Activated T-helper 17 cell treated with anti-CD3 and anti-CD28 coated beads, Interleukin-2, amount 50 U/mL, for 72 hours (primary cell): ENCODE data around the gene CRELD2. TPM values are rescaled to one million over a fixed set of nuclear protein-coding genes. Genes with fewer than 3 reads are reported as not detected.

Experiments used
- ATAC-seq: fragments of 150-1000 bp; cut with Tn5 transposase; replicated peaks from 2 replicates; pipeline ENCODE4 v1.10.0; 2021; ENCODE audit warnings: mild to moderate bottlenecking, moderate library complexity
- H3K27ac Mint-ChIP-seq: one replicate; pipeline ENCODE4 v1.8.0; 2022; ENCODE audit warnings: mixed read lengths
- H3K27me3 Mint-ChIP-seq: one replicate; pipeline ENCODE4 v1.8.0; 2022; ENCODE audit warnings: mixed read lengths
- H3K36me3 Mint-ChIP-seq: one replicate; pipeline ENCODE4 v1.8.0; 2022; ENCODE audit warnings: low read depth, mild to moderate bottlenecking, mixed read lengths
- H3K4me1 Mint-ChIP-seq: one replicate; pipeline ENCODE4 v1.8.0; 2022; ENCODE audit warnings: mixed read lengths
- H3K4me3 Mint-ChIP-seq: one replicate; pipeline ENCODE4 v1.8.0; 2022; ENCODE audit warnings: mild to moderate bottlenecking, mixed read lengths
- H3K9me3 Mint-ChIP-seq: one replicate; pipeline ENCODE4 v1.8.0; 2022; ENCODE audit warnings: mixed read lengths
- total RNA-seq, 2 donors: library from RNA; stranded (reverse); gene quantifications; one replicate each; pipeline ENCODE4 v1.2.3, GENCODE V29; 2022

CRELD2 gene
- total RNA-seq, 2 donors from 2014 or later = 22.7 to 38.6 TPM

DNA sequence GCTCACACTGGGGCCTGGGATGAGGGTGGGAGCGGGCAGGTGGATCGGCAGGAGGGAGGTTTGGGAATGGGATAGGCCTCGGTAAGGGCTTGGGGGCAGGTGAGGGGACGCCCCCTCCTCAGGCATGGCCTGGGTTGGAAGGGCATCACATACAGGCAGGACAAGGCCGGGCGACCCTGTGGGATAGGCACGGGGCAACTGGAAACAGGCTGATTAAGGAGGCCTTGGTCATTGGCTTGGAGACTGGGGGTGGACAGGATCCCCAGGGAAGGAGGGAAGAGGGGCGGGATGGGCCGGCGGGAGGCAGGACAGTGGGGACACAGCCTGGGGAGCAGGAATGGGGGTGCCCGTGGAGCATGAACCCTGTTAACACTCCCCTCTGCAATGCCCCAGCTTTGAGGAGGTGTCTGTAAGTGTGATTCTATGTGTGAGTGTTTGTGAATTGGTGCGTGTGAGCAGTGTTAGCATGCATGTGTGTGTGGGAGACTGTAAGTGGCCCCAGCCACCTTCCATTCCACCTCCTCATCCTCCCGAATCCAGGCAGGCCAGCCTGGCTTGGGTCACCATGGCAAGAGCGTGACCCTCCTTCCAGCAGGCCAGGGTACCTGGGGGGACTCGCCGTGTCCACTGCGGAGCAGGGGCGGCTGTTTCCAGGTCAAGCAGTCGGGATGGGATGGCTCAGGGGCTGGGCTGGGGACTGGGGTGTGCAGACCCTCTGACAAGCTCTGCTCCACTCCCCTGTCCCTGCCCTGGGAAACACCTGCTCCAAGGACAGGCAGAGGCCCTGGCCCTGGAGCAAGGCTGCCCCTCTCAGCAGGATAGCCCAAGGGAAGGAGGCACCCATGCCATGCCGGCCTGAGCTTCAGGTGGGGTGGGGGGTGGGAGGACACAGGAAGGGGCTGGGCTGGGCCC is 38.7 kb downstream of the CRELD2 start:
- Mint-ChIP-seq H3K4me3 (no peak overlapping the region), H3K4me1 (no peaks in the 10 kb centered on the region), H3K27ac (no peak overlapping the region), H3K9me3 (no peaks in the 10 kb centered on the region), H3K36me3 (peaks cover 10% of the 10 kb centered on the region), H3K27me3 (no peaks in the 10 kb centered on the region)
- ATAC-seq = no peak

DNA sequence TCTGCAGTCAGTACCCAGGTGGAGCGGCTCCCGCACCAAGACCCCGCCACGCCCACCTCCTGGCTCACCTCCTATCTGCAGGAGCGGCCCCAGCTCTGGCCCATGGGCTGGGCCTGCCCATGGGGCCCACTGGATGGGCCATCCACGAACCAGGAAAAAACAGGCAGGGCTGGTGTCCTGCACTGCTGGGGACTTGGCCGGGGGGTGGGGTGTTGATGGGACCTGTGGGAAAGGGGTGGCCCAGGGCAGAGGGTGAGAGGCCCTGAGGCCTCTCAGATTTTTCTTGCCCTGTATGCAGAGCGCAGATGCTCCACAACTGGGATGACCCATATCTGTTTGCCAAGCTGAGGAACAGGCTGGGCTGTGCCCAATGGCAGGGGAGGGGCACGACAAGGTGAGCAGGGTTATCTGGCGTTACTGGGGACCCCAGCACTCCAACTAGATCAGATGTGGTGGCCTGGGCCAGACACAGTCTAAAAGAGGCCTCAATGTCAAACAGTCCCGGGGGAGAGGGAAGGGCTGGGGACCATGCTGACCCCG is 39.5 kb downstream of the CRELD2 start:
- H3K27ac Mint-ChIP-seq = no peak overlapping the region
- H3K4me1 Mint-ChIP-seq = no peaks in the 10 kb centered on the region
- H3K4me3 Mint-ChIP-seq = peak overlapping the region; percentile 84
- H3K36me3 Mint-ChIP-seq = peaks cover 18% of the 10 kb centered on the region
- H3K9me3 Mint-ChIP-seq = no peaks in the 10 kb centered on the region
- no peaks in the 10 kb centered on the region for H3K27me3 Mint-ChIP-seq
- no peak for ATAC-seq

DNA sequence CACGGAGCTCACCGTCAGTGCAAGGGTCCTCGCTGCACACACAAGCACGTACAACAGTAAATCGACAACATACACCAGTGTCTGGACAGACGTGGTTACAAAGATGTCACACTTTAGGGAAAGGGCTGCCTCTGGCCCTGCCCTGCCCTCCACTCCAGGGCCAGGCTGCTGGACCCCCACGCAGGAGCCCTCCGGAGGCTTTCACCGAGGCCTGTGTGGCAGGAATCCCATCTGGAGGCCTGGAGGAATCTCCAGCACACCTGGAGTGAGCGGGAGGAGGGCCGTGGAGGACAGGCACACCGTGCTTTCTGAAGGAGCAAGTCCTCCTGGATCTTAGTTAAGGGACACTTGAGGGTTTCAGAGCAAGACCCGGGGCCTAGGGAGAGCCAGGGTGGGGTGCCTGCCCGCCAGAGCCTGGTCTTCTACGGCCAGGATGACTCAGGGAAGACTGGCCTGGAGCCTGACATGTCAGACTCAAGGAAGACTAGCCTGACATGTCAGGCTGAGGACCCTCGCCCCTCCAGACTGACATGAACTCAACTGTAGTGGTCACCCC is 40.0 kb downstream of the CRELD2 start:
- Mint-ChIP-seq H3K4me1 (no peaks in the 10 kb centered on the region), H3K4me3 (peak overlapping the region; percentile 84), H3K36me3 (peaks cover 23% of the 10 kb centered on the region), H3K9me3 (no peaks in the 10 kb centered on the region), H3K27me3 (no peaks in the 10 kb centered on the region), H3K27ac (peak overlapping the region; percentile 87)
- ATAC-seq = no peak

DNA sequence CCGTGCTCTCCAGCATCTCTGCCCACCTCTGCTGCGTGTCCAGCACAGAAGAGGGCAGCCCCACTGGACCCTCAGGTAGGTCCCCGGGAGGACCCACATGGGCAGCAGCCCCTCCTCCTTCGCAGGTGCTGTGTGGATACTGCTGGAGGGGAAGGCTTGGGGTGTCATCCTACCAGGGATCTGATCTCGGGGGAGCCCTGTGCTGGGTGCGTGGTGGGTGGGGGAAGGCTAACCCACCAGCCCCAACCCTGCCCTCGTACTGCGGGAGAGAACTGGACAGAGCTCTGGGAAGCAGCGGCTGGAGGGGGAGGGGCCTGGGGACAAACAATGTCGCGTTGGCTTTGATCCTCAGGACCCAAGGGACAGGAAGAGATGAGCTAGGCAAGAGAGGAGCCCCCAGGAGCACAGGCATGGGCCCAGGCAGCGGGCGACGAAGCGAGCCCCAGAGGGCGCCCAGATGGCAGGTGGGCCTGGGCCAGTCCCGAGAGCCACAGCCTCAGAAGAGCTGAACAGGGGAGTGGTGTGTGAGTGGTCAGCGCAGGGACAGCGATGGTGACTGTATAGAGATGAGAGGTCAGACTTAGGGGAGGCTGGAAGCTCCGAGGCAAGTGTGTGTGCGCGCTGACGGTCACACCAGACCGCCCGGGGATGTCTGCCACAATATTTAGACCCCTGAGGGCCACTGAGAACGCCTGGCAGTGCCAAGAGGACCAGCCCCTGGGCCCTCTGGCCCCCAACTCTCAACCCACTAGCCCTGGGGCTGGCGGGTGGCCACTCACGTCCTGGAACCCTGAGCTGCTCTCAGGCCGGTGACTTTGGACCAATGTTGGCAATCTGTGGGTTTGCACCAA is 40.7 kb downstream of the CRELD2 start:
- no peaks in the 10 kb centered on the region for H3K9me3 Mint-ChIP-seq
- ATAC-seq = no peak
- H3K4me1 Mint-ChIP-seq = no peaks in the 10 kb centered on the region
- H3K4me3 Mint-ChIP-seq = peak overlapping the region; percentile 84
- peak overlapping the region; percentile 87 for H3K27ac Mint-ChIP-seq
- no peaks in the 10 kb centered on the region for H3K27me3 Mint-ChIP-seq
- peaks cover 30% of the 10 kb centered on the region for H3K36me3 Mint-ChIP-seq

DNA sequence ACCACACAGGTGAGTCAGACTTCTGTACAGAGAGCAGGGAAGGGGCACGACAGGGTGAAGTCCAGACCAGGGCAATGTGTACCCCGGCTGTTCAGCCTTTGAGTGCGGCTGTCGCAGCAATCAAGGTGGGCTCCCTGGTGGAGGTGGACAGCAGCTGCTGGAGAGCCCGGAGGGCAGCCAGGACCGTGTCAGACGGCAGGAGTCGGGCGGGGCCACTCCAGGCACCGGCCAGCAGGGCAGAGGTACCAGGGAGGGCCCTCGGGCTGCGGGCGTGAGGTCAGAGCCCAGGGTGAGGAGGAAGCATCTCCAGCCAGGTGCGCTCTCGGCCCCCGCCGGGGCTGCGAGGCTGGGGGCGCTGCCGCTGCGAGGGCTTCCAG is 41.3 kb downstream of the CRELD2 start:
- Mint-ChIP-seq H3K4me3 (peak overlapping the region; percentile 84), H3K27me3 (no peaks in the 10 kb centered on the region), H3K27ac (peak overlapping the region; percentile 87), H3K36me3 (peaks cover 36% of the 10 kb centered on the region), H3K9me3 (no peaks in the 10 kb centered on the region), H3K4me1 (no peaks in the 10 kb centered on the region)
- peak; percentile 32 for ATAC-seq

DNA sequence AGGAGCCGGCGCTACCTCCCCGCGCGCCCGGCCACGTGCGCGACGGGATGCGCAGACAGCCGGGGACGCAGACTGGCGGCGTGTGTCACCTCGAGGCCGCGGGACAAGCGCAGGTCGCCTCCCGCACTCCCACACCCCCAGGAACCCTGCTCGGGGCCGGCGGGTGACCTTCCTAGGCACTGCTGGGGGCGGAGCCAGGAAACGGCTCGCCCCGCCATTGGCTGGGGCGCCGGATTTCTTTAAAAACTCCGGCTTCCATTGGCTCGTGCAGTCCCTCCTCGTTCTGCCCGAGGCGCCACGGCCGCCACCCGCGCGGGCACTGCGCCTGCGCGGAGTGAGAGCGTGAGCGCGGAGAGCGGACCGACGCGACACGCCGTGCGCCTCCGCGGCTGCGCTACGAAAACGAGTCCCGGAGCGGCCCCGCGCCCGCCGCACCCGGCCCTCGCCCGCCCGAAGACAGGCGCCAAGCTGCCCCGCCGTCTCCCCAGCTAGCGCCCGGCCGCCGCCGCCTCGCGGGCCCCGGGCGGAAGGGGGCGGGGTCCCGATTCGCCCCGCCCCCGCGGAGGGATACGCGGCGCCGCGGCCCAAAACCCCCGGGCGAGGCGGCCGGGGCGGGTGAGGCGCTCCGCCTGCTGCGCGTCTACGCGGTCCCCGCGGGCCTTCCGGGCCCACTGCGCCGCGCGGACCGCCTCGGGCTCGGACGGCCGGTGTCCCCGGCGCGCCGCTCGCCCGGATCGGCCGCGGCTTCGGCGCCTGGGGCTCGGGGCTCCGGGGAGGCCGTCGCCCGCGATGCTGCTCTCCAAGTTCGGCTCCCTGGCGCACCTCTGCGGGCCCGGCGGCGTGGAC is 41.9 kb downstream of the CRELD2 start, which contains the start of gene PIM3:
Gene PIM3 (plus strand): TSS at position 614 of the 846 bp plus-strand sequence. CDS start 176 bp downstream, at position 790.
- Mint-ChIP-seq H3K9me3 (no peaks in the 10 kb centered on the region), H3K36me3 (peaks cover 42% of the 10 kb centered on the region), H3K4me3 (peak within 1 kb of the TSS; percentile 87), H3K27me3 (no peaks in the 10 kb centered on the region), H3K27ac (peak within 1 kb of the TSS; percentile 88), H3K4me1 (no peaks in the 10 kb centered on the region)
- ATAC-seq = peak; percentile 74

DNA sequence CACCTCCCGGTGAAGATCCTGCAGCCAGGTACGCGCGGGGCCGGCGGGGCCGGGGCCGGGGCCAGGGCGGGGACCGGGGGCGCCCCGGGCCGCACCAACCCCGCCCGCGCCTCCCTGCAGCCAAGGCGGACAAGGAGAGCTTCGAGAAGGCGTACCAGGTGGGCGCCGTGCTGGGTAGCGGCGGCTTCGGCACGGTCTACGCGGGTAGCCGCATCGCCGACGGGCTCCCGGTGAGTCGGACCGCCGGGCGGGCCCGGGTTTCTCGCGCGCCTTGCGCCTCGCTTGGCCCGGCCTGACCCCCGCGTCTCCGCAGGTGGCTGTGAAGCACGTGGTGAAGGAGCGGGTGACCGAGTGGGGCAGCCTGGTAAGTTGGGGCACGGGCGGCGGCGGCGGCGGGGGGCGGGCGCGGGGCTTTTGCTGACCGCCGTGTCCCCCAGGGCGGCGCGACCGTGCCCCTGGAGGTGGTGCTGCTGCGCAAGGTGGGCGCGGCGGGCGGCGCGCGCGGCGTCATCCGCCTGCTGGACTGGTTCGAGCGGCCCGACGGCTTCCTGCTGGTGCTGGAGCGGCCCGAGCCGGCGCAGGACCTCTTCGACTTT is 42.7 kb downstream of the CRELD2 start:
- H3K27ac Mint-ChIP-seq = peak overlapping the region; percentile 88
- no peaks in the 10 kb centered on the region for H3K9me3 Mint-ChIP-seq
- ATAC-seq = no peak
- H3K27me3 Mint-ChIP-seq = no peaks in the 10 kb centered on the region
- peak overlapping the region; percentile 87 for H3K4me3 Mint-ChIP-seq
- peaks cover 50% of the 10 kb centered on the region for H3K36me3 Mint-ChIP-seq
- no peaks in the 10 kb centered on the region for H3K4me1 Mint-ChIP-seq

DNA sequence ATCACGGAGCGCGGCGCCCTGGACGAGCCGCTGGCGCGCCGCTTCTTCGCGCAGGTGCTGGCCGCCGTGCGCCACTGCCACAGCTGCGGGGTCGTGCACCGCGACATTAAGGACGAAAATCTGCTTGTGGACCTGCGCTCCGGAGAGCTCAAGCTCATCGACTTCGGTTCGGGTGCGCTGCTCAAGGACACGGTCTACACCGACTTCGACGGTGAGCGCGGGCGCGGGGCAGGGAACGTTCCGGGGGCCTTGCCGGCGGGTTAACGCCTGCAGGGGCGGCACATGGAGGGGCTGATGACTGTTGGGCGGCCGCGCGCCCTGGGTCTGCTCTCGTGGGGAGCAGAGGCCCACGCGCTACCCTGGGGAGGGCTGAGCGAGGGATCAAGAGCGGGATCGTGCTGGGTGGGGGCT is 43.2 kb downstream of the CRELD2 start:
- H3K27ac Mint-ChIP-seq = peak overlapping the region; percentile 88
- ATAC-seq = peak; percentile 2
- no peaks in the 10 kb centered on the region for H3K9me3 Mint-ChIP-seq
- H3K27me3 Mint-ChIP-seq = no peaks in the 10 kb centered on the region
- peaks cover 54% of the 10 kb centered on the region for H3K36me3 Mint-ChIP-seq
- no peaks in the 10 kb centered on the region for H3K4me1 Mint-ChIP-seq
- peak overlapping the region; percentile 87 for H3K4me3 Mint-ChIP-seq

DNA sequence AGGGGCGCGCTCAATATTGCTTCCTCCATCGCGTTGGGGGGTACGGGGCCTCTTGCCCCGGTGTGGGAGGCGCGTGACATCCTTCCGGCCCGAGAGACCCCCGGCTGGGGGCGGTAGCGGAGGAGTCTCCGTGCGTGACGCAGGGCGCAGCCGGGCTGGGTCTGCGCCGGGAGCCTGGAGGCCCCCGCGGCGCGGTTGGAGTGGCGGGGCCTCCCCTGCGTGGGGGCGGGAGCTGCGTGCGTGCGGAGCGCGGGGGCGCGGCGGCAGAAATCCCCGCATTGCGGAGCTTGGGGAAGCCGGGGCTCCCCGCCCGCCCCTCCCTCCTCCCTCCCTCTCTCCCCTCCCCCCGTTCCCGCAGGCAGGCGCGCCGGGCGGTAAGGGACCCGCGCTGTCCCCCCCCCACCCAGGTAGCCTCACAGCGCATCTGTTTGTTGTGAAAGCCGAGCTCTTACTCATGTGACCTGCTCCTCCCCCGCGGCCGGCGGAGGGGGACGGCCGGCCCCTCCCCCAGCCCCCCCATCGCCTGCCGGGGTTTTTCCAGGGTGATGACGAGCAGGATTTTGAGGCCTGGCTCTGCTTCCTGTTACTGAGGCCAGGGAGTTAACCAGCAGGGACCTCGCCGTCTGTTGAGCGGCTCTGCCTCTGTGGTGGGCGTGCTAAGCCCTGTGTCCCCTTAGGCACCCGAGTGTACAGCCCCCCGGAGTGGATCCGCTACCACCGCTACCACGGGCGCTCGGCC is 43.7 kb downstream of the CRELD2 start:
- no peaks in the 10 kb centered on the region for H3K9me3 Mint-ChIP-seq
- H3K4me1 Mint-ChIP-seq = no peaks in the 10 kb centered on the region
- H3K27me3 Mint-ChIP-seq = no peaks in the 10 kb centered on the region
- H3K36me3 Mint-ChIP-seq = peaks cover 56% of the 10 kb centered on the region
- H3K27ac Mint-ChIP-seq = peak overlapping the region; percentile 93
- peak overlapping the region; percentile 87 for H3K4me3 Mint-ChIP-seq
- ATAC-seq = peak; percentile 49

DNA sequence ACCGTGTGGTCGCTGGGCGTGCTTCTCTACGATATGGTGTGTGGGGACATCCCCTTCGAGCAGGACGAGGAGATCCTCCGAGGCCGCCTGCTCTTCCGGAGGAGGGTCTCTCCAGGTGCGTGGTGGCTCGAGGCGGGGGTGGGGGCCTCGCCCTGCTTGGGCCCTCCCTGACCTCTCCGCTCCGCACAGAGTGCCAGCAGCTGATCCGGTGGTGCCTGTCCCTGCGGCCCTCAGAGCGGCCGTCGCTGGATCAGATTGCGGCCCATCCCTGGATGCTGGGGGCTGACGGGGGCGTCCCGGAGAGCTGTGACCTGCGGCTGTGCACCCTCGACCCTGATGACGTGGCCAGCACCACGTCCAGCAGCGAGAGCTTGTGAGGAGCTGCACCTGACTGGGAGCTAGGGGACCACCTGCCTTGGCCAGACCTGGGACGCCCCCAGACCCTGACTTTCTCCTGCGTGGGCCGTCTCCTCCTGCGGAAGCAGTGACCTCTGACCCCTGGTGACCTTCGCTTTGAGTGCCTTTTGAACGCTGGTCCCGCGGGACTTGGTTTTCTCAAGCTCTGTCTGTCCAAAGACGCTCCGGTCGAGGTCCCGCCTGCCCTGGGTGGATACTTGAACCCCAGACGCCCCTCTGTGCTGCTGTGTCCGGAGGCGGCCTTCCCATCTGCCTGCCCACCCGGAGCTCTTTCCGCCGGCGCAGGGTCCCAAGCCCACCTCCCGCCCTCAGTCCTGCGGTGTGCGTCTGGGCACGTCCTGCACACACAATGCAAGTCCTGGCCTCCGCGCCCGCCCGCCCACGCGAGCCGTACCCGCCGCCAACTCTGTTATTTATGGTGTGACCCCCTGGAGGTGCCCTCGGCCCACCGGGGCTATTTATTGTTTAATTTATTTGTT is 44.6 kb downstream of the CRELD2 start:
- peak overlapping the region; percentile 93 for H3K27ac Mint-ChIP-seq
- H3K27me3 Mint-ChIP-seq = no peaks in the 10 kb centered on the region
- H3K4me3 Mint-ChIP-seq = peak overlapping the region; percentile 87
- no peaks in the 10 kb centered on the region for H3K9me3 Mint-ChIP-seq
- no peaks in the 10 kb centered on the region for H3K4me1 Mint-ChIP-seq
- H3K36me3 Mint-ChIP-seq = peaks cover 64% of the 10 kb centered on the region
- peak; percentile 13 for ATAC-seq

DNA sequence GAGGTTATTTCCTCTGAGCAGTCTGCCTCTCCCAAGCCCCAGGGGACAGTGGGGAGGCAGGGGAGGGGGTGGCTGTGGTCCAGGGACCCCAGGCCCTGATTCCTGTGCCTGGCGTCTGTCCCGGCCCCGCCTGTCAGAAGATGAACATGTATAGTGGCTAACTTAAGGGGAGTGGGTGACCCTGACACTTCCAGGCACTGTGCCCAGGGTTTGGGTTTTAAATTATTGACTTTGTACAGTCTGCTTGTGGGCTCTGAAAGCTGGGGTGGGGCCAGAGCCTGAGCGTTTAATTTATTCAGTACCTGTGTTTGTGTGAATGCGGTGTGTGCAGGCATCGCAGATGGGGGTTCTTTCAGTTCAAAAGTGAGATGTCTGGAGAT is 45.2 kb downstream of the CRELD2 start:
- Mint-ChIP-seq H3K4me1 (no peaks in the 10 kb centered on the region), H3K27me3 (no peaks in the 10 kb centered on the region), H3K27ac (peak overlapping the region; percentile 93), H3K36me3 (peaks cover 66% of the 10 kb centered on the region), H3K4me3 (peak overlapping the region; percentile 87), H3K9me3 (no peaks in the 10 kb centered on the region)
- no peak for ATAC-seq
